OCI-LY1 (cell line): ENCODE data around the gene ESYT2.

Experiments
- CTCF ChIP-seq: fragments of 200-600 bp; sonication (generic), shearing (Covaris generic); IDR thresholded peaks from 2 replicates; pipeline ENCODE4 v1.5.1; 2017; ENCODE audit warnings: mild to moderate bottlenecking, antibody characterized with exemption, low read length, moderate library complexity, mixed read lengths
- EZH2 ChIP-seq: fragments of 200-600 bp; sonication (generic), shearing (Covaris generic); IDR thresholded peaks from 2 replicates; pipeline ENCODE4 v1.8.0; 2017; ENCODE audit warnings: borderline replicate concordance, mixed run types, mild to moderate bottlenecking, antibody characterized with exemption, low read length, moderate library complexity, mixed read lengths

- TF ChIP-seq CTCF (no peak), EZH2 (no peak)
Observed at GRCh38 chr7:158684329-158684728, 145.0 kb downstream of the ESYT2 start.
